ENCODE measurements around the gene ERF.

The ERF gene

GRCh38 chr19:42254850-42255765, at the start of gene ERF:
ERF (minus strand) TSS chr19:42255128; CDS start chr19:42254999, 129 bp downstream.
- TF ChIP-seq CTCF (IDR thresholded peaks at IDR 0.05; ENCODE audit: low read length) (no peak), EZH2 (IDR thresholded peaks at IDR 0.05; ENCODE audit: borderline replicate concordance, low read length) (no peak)
- peak within 1 kb of the TSS; percentile 77 for H3K4me2 ChIP-seq (ENCODE audit: low read length)
- H3K4me3 ChIP-seq (ENCODE audit: low read depth, low read length, poor library complexity, severe bottlenecking) = peak within 1 kb of the TSS; percentile 97
- no peak within 1 kb of the TSS for H2AFZ ChIP-seq (ENCODE audit: low read length)
- peak within 1 kb of the TSS; percentile 96 for H3K9ac ChIP-seq (ENCODE audit: low read length)
- peak within 1 kb of the TSS; percentile 84 for H3K27ac ChIP-seq (ENCODE audit: low read depth, low read length, poor library complexity, severe bottlenecking)
- peaks cover 40% of the 10 kb centered on the region for H3K4me1 ChIP-seq (ENCODE audit: insufficient read depth, low read length, severe bottlenecking)
- no peaks in the 10 kb centered on the region for H4K20me1 ChIP-seq (ENCODE audit: insufficient read depth, low read length)
- H3F3A ChIP-seq (ENCODE audit: insufficient read depth, low read length) = 0 out of 2 replicates have a peak, but pooled peaks cover 6% of the 10 kb centered on the region
- peaks cover 5% of the 10 kb centered on the region; the same call in 1 of the 2 replicates for H3K36me3 ChIP-seq (ENCODE audit: insufficient read depth, low read length)
- H3K9me3 ChIP-seq (ENCODE audit: low read length) = no peaks in the 10 kb centered on the region
- H3K27me3 ChIP-seq (ENCODE audit: insufficient read depth, low read length) = 0 out of 2 replicates have a peak, but pooled peaks cover 5% of the 10 kb centered on the region
- H3K9me2 ChIP-seq (ENCODE audit: low read depth, low read length) = no peaks in the 10 kb centered on the region
- 0 out of 2 replicates have a peak, but pooled peaks cover 8% of the 10 kb centered on the region for H3K79me2 ChIP-seq (ENCODE audit: insufficient read depth, low read length)

- H3K9ac ChIP-seq (ENCODE audit: low read length) = no peak overlapping the region
- H2AFZ ChIP-seq (ENCODE audit: low read length) = no peak overlapping the region
- no peak overlapping the region for H3K4me3 ChIP-seq (ENCODE audit: low read depth, low read length, poor library complexity, severe bottlenecking)
- H3K27ac ChIP-seq (ENCODE audit: low read depth, low read length, poor library complexity, severe bottlenecking) = no peak overlapping the region
- H3K36me3 ChIP-seq (ENCODE audit: insufficient read depth, low read length) = peaks cover 5% of the 10 kb centered on the region; the same call in 1 of the 2 replicates
- no peaks in the 10 kb centered on the region for H3K9me3 ChIP-seq (ENCODE audit: low read length)
- peaks cover 15% of the 10 kb centered on the region for H3K4me1 ChIP-seq (ENCODE audit: insufficient read depth, low read length, severe bottlenecking)
- no peaks in the 10 kb centered on the region for H3F3A ChIP-seq (ENCODE audit: insufficient read depth, low read length)
- no peaks in the 10 kb centered on the region for H3K79me2 ChIP-seq (ENCODE audit: insufficient read depth, low read length)
- TF ChIP-seq EZH2 (IDR thresholded peaks at IDR 0.05; ENCODE audit: borderline replicate concordance, low read length) (no peak), CTCF (IDR thresholded peaks at IDR 0.05; ENCODE audit: low read length) (no peak)
- H4K20me1 ChIP-seq (ENCODE audit: insufficient read depth, low read length) = no peaks in the 10 kb centered on the region
- H3K27me3 ChIP-seq (ENCODE audit: insufficient read depth, low read length) = no peaks in the 10 kb centered on the region
- no peaks in the 10 kb centered on the region for H3K9me2 ChIP-seq (ENCODE audit: low read depth, low read length)
- no peak overlapping the region for H3K4me2 ChIP-seq (ENCODE audit: low read length)
Measured at GRCh38 chr19:42303876-42304275, 48.9 kb upstream of the ERF start.

GRCh38 chr19:42303101-42303464, 48.2 kb upstream of the ERF start:
- Histone ChIP-seq H3K36me3 (ENCODE audit: insufficient read depth, low read length) (peaks cover 5% of the 10 kb centered on the region; the same call in 1 of the 2 replicates), H3F3A (ENCODE audit: insufficient read depth, low read length) (no peaks in the 10 kb centered on the region), H3K27me3 (ENCODE audit: insufficient read depth, low read length) (no peaks in the 10 kb centered on the region), H2AFZ (ENCODE audit: low read length) (0 out of 2 replicates have a peak overlapping the region, but pooled peaks have one; percentile 39), H3K4me3 (ENCODE audit: low read depth, low read length, poor library complexity, severe bottlenecking) (peak overlapping the region; percentile 91), H3K4me2 (ENCODE audit: low read length) (peak overlapping the region; percentile 92), H3K27ac (ENCODE audit: low read depth, low read length, poor library complexity, severe bottlenecking) (no peak overlapping the region), H3K79me2 (ENCODE audit: insufficient read depth, low read length) (no peaks in the 10 kb centered on the region), H3K9me2 (ENCODE audit: low read depth, low read length) (no peaks in the 10 kb centered on the region), H4K20me1 (ENCODE audit: insufficient read depth, low read length) (no peaks in the 10 kb centered on the region), H3K9ac (ENCODE audit: low read length) (peak overlapping the region; percentile 93; the same call in 1 of the 2 replicates), H3K4me1 (ENCODE audit: insufficient read depth, low read length, severe bottlenecking) (peaks cover 15% of the 10 kb centered on the region), H3K9me3 (ENCODE audit: low read length) (no peaks in the 10 kb centered on the region)
- TF ChIP-seq CTCF (IDR thresholded peaks at IDR 0.05; ENCODE audit: low read length) (no peak), EZH2 (IDR thresholded peaks at IDR 0.05; ENCODE audit: borderline replicate concordance, low read length) (no peak)
